Endothelial cell of umbilical vein (primary cell): ENCODE data around the gene FAM43B. TPM values are rescaled to one million over a fixed set of nuclear protein-coding genes. Genes with fewer than 3 reads are reported as not detected.

ENCODE experiments used
- BruUV-seq: library from RNA; stranded (reverse); fragments of 400-500 nt; replicated peaks from 2 replicates; lab custom pipeline; 2021; lab: Mats Ljungman, UMichigan
- CTCF ChIA-PET: fragments of 300-600, 350-600 bp; sonication (Branson Sonifier 250); formaldehyde crosslinking; loops from one replicate; lab custom pipeline; 2021; ENCODE audit warnings: antibody characterized with exemption, inconsistent platforms; lab: Charles Lee
- POLR2A ChIA-PET: fragments of 300-600, 350-600 bp; sonication (Branson Sonifier 250); formaldehyde crosslinking; loops from one replicate; lab custom pipeline; 2021; ENCODE audit warnings: antibody characterized with exemption, inconsistent platforms; lab: Charles Lee
- DNase-seq: peaks from one replicate; pipeline ENCODE4 v3.0.0-alpha.2; 2011; ENCODE audit warnings: low read depth, low spot score
- FAIRE-seq: peaks from 2 replicates; lab custom pipeline; 2011; peaks lifted over from hg19 to GRCh38; lab: Jason Lieb, UNC
- H2AFZ ChIP-seq: 2 replicates; pipeline ENCODE4 v1.6.0; 2012; ENCODE audit warnings: low read depth, low read length, control low read depth, inconsistent platforms
- H3K27ac ChIP-seq: 2 replicates; pipeline ENCODE4 v1.5.1; 2011; ENCODE audit warnings: low read depth, mild to moderate bottlenecking, control low read depth, low read length, moderate library complexity; ENCODE audit not compliant: insufficient read depth
- H3K27me3 ChIP-seq, 2 experiments: 2 replicates each; pipeline versions ENCODE4 v1.6.0 to v1.6.1; 2011; ENCODE audit warnings: low read length in 2 of 2, mixed read lengths in 1 of 2; ENCODE audit not compliant: control insufficient read depth in 2 of 2, insufficient read depth in 2 of 2
- H3K36me3 ChIP-seq, 2 experiments: 2 replicates in 1 of 2; 3 replicates in 1 of 2; pipeline ENCODE4 v1.5.1; 2011; ENCODE audit warnings: low read length in 2 of 2, mild to moderate bottlenecking in 1 of 2, moderate library complexity in 1 of 2; ENCODE audit not compliant: control insufficient read depth in 2 of 2, insufficient read depth in 2 of 2; ENCODE audit errors: extremely low read depth in 1 of 2
- H3K4me1 ChIP-seq: 3 replicates; pipeline ENCODE4 v1.5.1; 2011; ENCODE audit warnings: mild to moderate bottlenecking, low read length; ENCODE audit not compliant: control insufficient read depth, insufficient read depth; ENCODE audit errors: extremely low read depth
- H3K4me2 ChIP-seq: 2 replicates; pipeline ENCODE4 v1.6.1; 2011; ENCODE audit warnings: low read length, control low read depth, mixed read lengths; ENCODE audit not compliant: insufficient read depth
- H3K4me3 ChIP-seq, 3 experiments: fragments of 200-600 bp in 1 of 3; sonication (generic), shearing (Covaris generic) in 1 of 3; replicated peaks in 1 of 3; 2 replicates each; pipeline ENCODE4 v1.5.1; 2011 to 2016; ENCODE audit warnings: control low read depth in 3 of 3, low read length in 3 of 3, mild to moderate bottlenecking in 2 of 3, inconsistent platforms in 1 of 3, low read depth in 1 of 3, moderate library complexity in 1 of 3; ENCODE audit not compliant: insufficient read depth in 1 of 3
- H3K79me2 ChIP-seq: 2 replicates; pipeline ENCODE4 v1.6.0; 2012; ENCODE audit warnings: low read length, inconsistent platforms; ENCODE audit not compliant: control insufficient read depth, insufficient read depth
- H3K9ac ChIP-seq: replicated peaks from 2 replicates; pipeline ENCODE3; 2011; ENCODE audit warnings: low read length, control low read depth; ENCODE audit not compliant: insufficient read depth; ENCODE audit errors: extremely low read depth
- H3K9me1 ChIP-seq: replicated peaks from 3 replicates; pipeline ENCODE4 v1.6.0; 2011; ENCODE audit warnings: mild to moderate bottlenecking, low read length; ENCODE audit not compliant: control insufficient read depth, insufficient read depth; ENCODE audit errors: extremely low read depth
- H3K9me3 ChIP-seq: replicated peaks from 2 replicates; pipeline ENCODE4 v1.5.1; 2012; ENCODE audit warnings: low read length, inconsistent platforms; ENCODE audit not compliant: control insufficient read depth, insufficient read depth
- H4K20me1 ChIP-seq: replicated peaks from 2 replicates; pipeline ENCODE3; 2011; ENCODE audit warnings: mild to moderate bottlenecking, low read length; ENCODE audit not compliant: control insufficient read depth, insufficient read depth; ENCODE audit errors: extremely low read depth
- CTCF ChIP-seq, 2 donors: IDR thresholded peaks; 1 replicate in 1 of 2; 2 replicates in 1 of 2; pipeline ENCODE4 v1.5.1; 2011; ENCODE audit warnings: low read length in 2 of 2, mild to moderate bottlenecking in 2 of 2, moderate library complexity in 2 of 2, control low read depth in 1 of 2, inconsistent platforms in 1 of 2, low read depth in 1 of 2; ENCODE audit not compliant: insufficient read depth in 1 of 2; ENCODE audit errors: extremely low read depth in 1 of 2
- EZH2 ChIP-seq: IDR thresholded peaks from 2 replicates; pipeline ENCODE4 v1.6.1; 2012; ENCODE audit warnings: borderline replicate concordance, low read depth, mild to moderate bottlenecking, moderate library complexity, low read length, inconsistent platforms; ENCODE audit not compliant: severe bottlenecking
- FOS ChIP-seq: IDR thresholded peaks from 2 replicates; pipeline ENCODE4 v1.6.1; 2011; ENCODE audit warnings: mild to moderate bottlenecking, low read length, moderate library complexity, borderline replicate concordance; ENCODE audit not compliant: insufficient read depth
- GATA2 ChIP-seq: IDR thresholded peaks from 2 replicates; pipeline ENCODE4 v1.7.0; 2011; ENCODE audit warnings: low read depth, mild to moderate bottlenecking, moderate library complexity, mixed read lengths, low read length; ENCODE audit not compliant: insufficient read length, insufficient read depth
- JUN ChIP-seq: IDR thresholded peaks from 2 replicates; pipeline ENCODE4 v1.6.1; 2011; ENCODE audit warnings: borderline replicate concordance, low read depth; ENCODE audit not compliant: insufficient read length, insufficient read depth
- MAX ChIP-seq: IDR thresholded peaks from 2 replicates; pipeline ENCODE4 v1.6.1; 2011; ENCODE audit not compliant: insufficient read depth, insufficient read length
- MYC ChIP-seq: IDR thresholded peaks from one replicate; pipeline ENCODE4 v1.6.1; 2011; ENCODE audit warnings: mild to moderate bottlenecking, low read depth, low read length
- POLR2A ChIP-seq: IDR thresholded peaks from 2 replicates; pipeline ENCODE4 v1.6.1; 2012; ENCODE audit warnings: low read depth, mild to moderate bottlenecking, control low read depth, low read length
- POLR2AphosphoS5 ChIP-seq: IDR thresholded peaks from 2 replicates; pipeline ENCODE4 v1.6.1; 2012; ENCODE audit warnings: low read depth, mild to moderate bottlenecking, control low read depth, low read length, moderate library complexity; ENCODE audit not compliant: insufficient read depth
- dilution Hi-C: fragments of 300-500 bp; cut with MboI; formaldehyde crosslinking; loops from one replicate; pipeline ENCODE4 v1.15.0; 2019; ENCODE audit warnings: low sequenced_read_pairs; ENCODE audit not compliant: extremely low pct_ligation_motif_present
- intact Hi-C: fragments of 100-400 bp; cut with micrococcal nuclease; formaldehyde crosslinking; loops from one replicate; pipeline ENCODE4 v1.10.0; 2022
- polyA plus RNA-seq, 4 experiments: library from polyadenylated mRNA; depleted of rRNA in 3 of 4; stranded (reverse) in 3 of 4; unstranded in 1 of 4; fragments of >200 nt; gene quantifications; 2 replicates each; pipeline versions ENCODE4 v1.2.1 to v1.2.3, GENCODE V29; 2011 to 2012; ENCODE audit warnings: missing spikeins in 1 of 4
- total RNA-seq: library from RNA; stranded (reverse); gene quantifications from 2 replicates; pipeline ENCODE4 v1.2.3, GENCODE V29; 2021

The FAM43B gene
- total and polyA plus RNA-seq, 2 donors (not counting 3 experiments of a cell fraction or from before 2014, with no cell fraction given) = not detected

- peak; percentile 72 for DNase-seq
- ChIA-PET CTCF (interaction anchor here (0.7 to 1.1 kb wide), 3 partner anchors 18 to 22 kb away, joined by 3 to 6 read pairs (median 4); no protein-coding TSS in a partner anchor), POLR2A (interaction anchor here (0.6 kb wide), 2 partner anchors 14 to 36 kb away, joined by 4 read pairs; no protein-coding TSS in a partner anchor)
- H3K9me3 ChIP-seq = no peaks in the 10 kb centered on the region
- no peak overlapping the region for H3K9ac ChIP-seq
- H3K9me1 ChIP-seq = no peaks in the 10 kb centered on the region
- H3K4me1 ChIP-seq = peaks cover 6% of the 10 kb centered on the region
- TF ChIP-seq MAX = no peak
- no peak for TF ChIP-seq EZH2
- no peak for TF ChIP-seq POLR2AphosphoS5
- no peak for TF ChIP-seq FOS
- no peak for TF ChIP-seq MYC
- no peak for TF ChIP-seq GATA2
- no peak for TF ChIP-seq CTCF (IDR thresholded peaks at IDR 0.05; ENCODE audit: extremely low read depth in 1 of 2, insufficient read depth in 1 of 2, low read depth in 1 of 2, low read length in 2 of 2)
- no peak for TF ChIP-seq JUN
- no peak for TF ChIP-seq POLR2A
- no TSS peak for BruUV-seq
- no peak overlapping the region for H3K4me3 ChIP-seq
- no peaks in the 10 kb centered on the region for H3K79me2 ChIP-seq
- dilution Hi-C loops (no loop called here), intact Hi-C loops (no loop called here)
- no peak overlapping the region for H3K4me2 ChIP-seq
- H3K36me3 ChIP-seq = no peaks in the 10 kb centered on the region
- H3K27me3 ChIP-seq = peaks cover 0 to 2% of the 10 kb centered on the region in 2 experiments
- peak; percentile 42 for FAIRE-seq
- no peak overlapping the region for H2AFZ ChIP-seq
- no peaks in the 10 kb centered on the region for H4K20me1 ChIP-seq
- no peak overlapping the region for H3K27ac ChIP-seq
Measured at GRCh38 chr1:20597650-20598049, 45.3 kb downstream of the FAM43B start.
